H1 (cell line): ENCODE data around the gene CD247. TPM values are rescaled to one million over a fixed set of nuclear protein-coding genes. Genes with fewer than 3 reads are reported as not detected.

Experiments
- CTCF ChIA-PET: fragments of 300-600 bp; sonication (Branson Sonifier 250); formaldehyde crosslinking; loops from one replicate; lab custom pipeline; 2021; ENCODE audit not compliant: partially characterized antibody; lab: Charles Lee
- POLR2A ChIA-PET: fragments of 300-600 bp; sonication (Branson Sonifier 250); formaldehyde crosslinking; loops from one replicate; lab custom pipeline; 2021; ENCODE audit warnings: inconsistent platforms; ENCODE audit not compliant: partially characterized antibody; lab: Charles Lee
- DNase-seq, 2 experiments: peaks; one replicate each; pipeline versions ENCODE4 v3.0.0 to v3.0.0-alpha.2; 2010 to 2022; ENCODE audit warnings: low spot score in 2 of 2, low read depth in 1 of 2, mixed read lengths in 1 of 2
- FAIRE-seq: peaks from 2 replicates; lab custom pipeline; 2011; peaks lifted over from hg19 to GRCh38; lab: Jason Lieb, UNC
- H2AFZ ChIP-seq: 2 replicates; pipeline ENCODE4 v1.8.1; 2012; ENCODE audit warnings: low read length, inconsistent platforms
- H2AK5ac ChIP-seq: 2 replicates; pipeline ENCODE4 v1.6.1; 2013; ENCODE audit warnings: low read depth, low read length
- H2BK120ac ChIP-seq: replicated peaks from 2 replicates; pipeline ENCODE3; 2013; ENCODE audit warnings: low read depth, low read length, inconsistent platforms
- H2BK12ac ChIP-seq: 2 replicates; pipeline ENCODE4 v1.6.1; 2013; ENCODE audit warnings: low read depth, low read length
- H2BK15ac ChIP-seq: 2 replicates; pipeline ENCODE4 v1.6.1; 2013; ENCODE audit warnings: low read length
- H2BK20ac ChIP-seq: 2 replicates; pipeline ENCODE4 v1.6.1; 2013; ENCODE audit warnings: low read length
- H2BK5ac ChIP-seq: 2 replicates; pipeline ENCODE4 v1.6.1; 2013; ENCODE audit warnings: low read depth, low read length
- H3K14ac ChIP-seq: 2 replicates; pipeline ENCODE4 v1.6.1; 2013; ENCODE audit warnings: inconsistent platforms; ENCODE audit not compliant: insufficient read length
- H3K18ac ChIP-seq: 2 replicates; pipeline ENCODE4 v1.6.1; 2013; ENCODE audit warnings: low read length; ENCODE audit errors: extremely low read depth
- H3K23ac ChIP-seq: 2 replicates; pipeline ENCODE4 v1.6.1; 2013; ENCODE audit warnings: inconsistent platforms; ENCODE audit not compliant: insufficient read length
- H3K23me2 ChIP-seq: 2 replicates; pipeline ENCODE4 v1.6.1; 2013; ENCODE audit warnings: low read depth, low read length
- H3K27ac ChIP-seq: 2 replicates; pipeline ENCODE4 v1.6.1; 2011; ENCODE audit warnings: low read depth, low read length, inconsistent platforms
- H3K27me3 ChIP-seq, 4 experiments: replicated peaks in 1 of 4; 1 replicate in 1 of 4; 2 replicates in 3 of 4; pipeline versions ENCODE4 v1.6.1 to v1.8.1; 2011 to 2013; ENCODE audit warnings: low read length in 3 of 4, mild to moderate bottlenecking in 3 of 4, inconsistent platforms in 2 of 4, mixed read lengths in 2 of 4, moderate library complexity in 1 of 4; ENCODE audit not compliant: control insufficient read depth in 3 of 4, insufficient read depth in 3 of 4; ENCODE audit errors: extremely low read depth in 1 of 4
- H3K36me3 ChIP-seq, 4 experiments: 2 replicates each; pipeline versions ENCODE4 v1.6.1 to v1.8.1; 2011 to 2013; ENCODE audit warnings: mild to moderate bottlenecking in 4 of 4, low read length in 3 of 4, moderate library complexity in 2 of 4, control low read depth in 1 of 4, inconsistent platforms in 1 of 4; ENCODE audit not compliant: insufficient read depth in 4 of 4, control insufficient read depth in 2 of 4
- H3K4ac ChIP-seq: replicated peaks from 2 replicates; pipeline ENCODE3; 2013; ENCODE audit warnings: low read length, low read depth, mixed read lengths, inconsistent platforms; ENCODE audit not compliant: insufficient read length
- H3K4me1 ChIP-seq, 4 experiments: replicated peaks in 1 of 4; 1 replicate in 1 of 4; 2 replicates in 3 of 4; pipeline versions ENCODE4 v1.6.1 to v1.8.1; 2011 to 2013; ENCODE audit warnings: low read length in 3 of 4, inconsistent platforms in 2 of 4, mixed read lengths in 1 of 4; ENCODE audit not compliant: insufficient read depth in 4 of 4, control insufficient read depth in 3 of 4
- H3K4me2 ChIP-seq, 2 experiments: 2 replicates each; pipeline versions ENCODE4 v1.6.1 to v1.8.1; 2011 to 2013; ENCODE audit warnings: low read depth in 2 of 2, low read length in 2 of 2, control low read depth in 1 of 2, inconsistent platforms in 1 of 2, mild to moderate bottlenecking in 1 of 2; ENCODE audit not compliant: insufficient read depth in 1 of 2
- H3K4me3 ChIP-seq, 4 experiments: fragments of 200-600, 300-600 bp in 1 of 4; sonication (generic), shearing (Covaris generic), sonication (Bioruptor Twin) in 1 of 4; 2 replicates each; pipeline versions ENCODE4 v1.5.1 to v1.8.1; 2011 to 2016; ENCODE audit warnings: low read length in 4 of 4, low read depth in 3 of 4, control low read depth in 2 of 4, inconsistent platforms in 2 of 4, mild to moderate bottlenecking in 2 of 4, mixed read lengths in 1 of 4, moderate library complexity in 1 of 4; ENCODE audit not compliant: insufficient read depth in 2 of 4; ENCODE audit errors: extremely low read depth in 1 of 4
- H3K56ac ChIP-seq: replicated peaks from 2 replicates; pipeline ENCODE3; 2013; ENCODE audit warnings: low read depth, mild to moderate bottlenecking, mixed read lengths, low read length, inconsistent platforms; ENCODE audit not compliant: insufficient read length
- H3K79me1 ChIP-seq: 2 replicates; pipeline ENCODE4 v1.6.1; 2013; ENCODE audit warnings: low read depth, low read length, control low read depth
- H3K79me2 ChIP-seq, 2 experiments: 2 replicates each; pipeline versions ENCODE4 v1.6.1 to v1.8.1; 2012 to 2013; ENCODE audit warnings: low read length in 2 of 2, mild to moderate bottlenecking in 2 of 2, inconsistent platforms in 1 of 2; ENCODE audit not compliant: insufficient read depth in 2 of 2, control insufficient read depth in 1 of 2
- H3K9ac ChIP-seq, 4 experiments: replicated peaks in 1 of 4; 1 replicate in 1 of 4; 2 replicates in 3 of 4; pipeline versions ENCODE4 v1.6.1 to v1.8.1; 2011 to 2013; ENCODE audit warnings: low read depth in 3 of 4, low read length in 3 of 4, control low read depth in 2 of 4, mild to moderate bottlenecking in 2 of 4, moderate library complexity in 2 of 4, inconsistent platforms in 1 of 4; ENCODE audit errors: extremely low read depth in 1 of 4
- H3K9me3 ChIP-seq, 2 experiments: 2 replicates each; pipeline versions ENCODE4 v1.6.1 to v1.8.1; 2012 to 2013; ENCODE audit warnings: mild to moderate bottlenecking in 2 of 2, moderate library complexity in 2 of 2, control low read depth in 1 of 2, inconsistent platforms in 1 of 2, low read depth in 1 of 2, low read length in 1 of 2, mixed read lengths in 1 of 2; ENCODE audit not compliant: insufficient read depth in 2 of 2
- H4K20me1 ChIP-seq, 2 experiments: replicated peaks in 1 of 2; 2 replicates each; pipeline versions ENCODE3 to v1.8.1; 2011 to 2013; ENCODE audit warnings: inconsistent platforms in 2 of 2, low read length in 2 of 2, mild to moderate bottlenecking in 1 of 2; ENCODE audit not compliant: insufficient read depth in 2 of 2, control insufficient read depth in 1 of 2
- H4K5ac ChIP-seq: 2 replicates; pipeline ENCODE4 v1.6.1; 2013; ENCODE audit warnings: low read length, low read depth, mixed read lengths, inconsistent platforms; ENCODE audit not compliant: insufficient read length
- H4K8ac ChIP-seq: 2 replicates; pipeline ENCODE4 v1.8.0; 2013; ENCODE audit warnings: mild to moderate bottlenecking, moderate library complexity, low read length, inconsistent platforms; ENCODE audit not compliant: insufficient read depth; ENCODE audit errors: extremely low read depth
- H4K91ac ChIP-seq: replicated peaks from 2 replicates; pipeline ENCODE3; 2013; ENCODE audit warnings: low read length, mixed read lengths, inconsistent platforms; ENCODE audit not compliant: insufficient read length
- CBX8 ChIP-seq: fragments of 300-800, 300-1000 bp; sonication (generic); IDR thresholded peaks from 2 replicates; pipeline ENCODE4 v1.7.1; 2016; ENCODE audit warnings: low read depth, low read length, borderline replicate concordance
- YY1 ChIP-seq: IDR thresholded peaks from 2 replicates; pipeline ENCODE4 v1.6.1; 2011; ENCODE audit warnings: low read depth, mild to moderate bottlenecking, low read length
- WGBS, 2 experiments: shearing (Covaris generic) in 1 of 2; methylation state at CpG; one replicate each; pipeline versions ENCODE4 v1.1.6 to v1.1.7; 2013 to 2015; ENCODE audit warnings: low lambda C conversion rate in 2 of 2, mixed read lengths in 2 of 2, inconsistent platforms in 1 of 2, low coverage in 1 of 2, missing lambda C conversion rate in 1 of 2; ENCODE audit not compliant: insufficient replicate concordance in 2 of 2, insufficient coverage in 1 of 2, insufficient read length in 1 of 2; ENCODE audit errors: extremely low coverage in 1 of 2, missing lambda C conversion rate in 1 of 2; 5-methylcytosine and 5-hydroxymethylcytosine counted together
- polyA plus RNA-seq, 7 experiments: library from polyadenylated mRNA; depleted of rRNA in 3 of 7; stranded (reverse) in 5 of 7; unstranded in 2 of 7; fragments of >200 nt in 5 of 7; fragments of 200-250 nt in 2 of 7; gene quantifications; 1 replicate in 5 of 7; 2 replicates in 1 of 7; 4 replicates in 1 of 7; pipeline versions ENCODE4 v1.2.1 to v1.2.3, GENCODE V29; 2011 to 2013; ENCODE audit warnings: missing spikeins in 2 of 7, mixed read lengths in 2 of 7
- total RNA-seq: library from RNA; stranded (reverse); fragmentation: NEBNext Ultra II Directional; extraction: Animal tissue kit (Norgen Biotek cat#: 25700); gene quantifications from 2 replicates; pipeline ENCODE4 v1.2.1, GENCODE V29; 2021
- TF ChIP-seq, protein P1 (sequence below): IDR thresholded peaks from 2 replicates; pipeline ENCODE4 v1.6.1; 2012; ENCODE audit warnings: inconsistent platforms

The CD247 gene
- total and polyA plus RNA-seq, 2 of the 8 experiments (the other 6 are each of a cell fraction or from before 2014, with no cell fraction given) = 2.0 to 2.2 TPM

DNA sequence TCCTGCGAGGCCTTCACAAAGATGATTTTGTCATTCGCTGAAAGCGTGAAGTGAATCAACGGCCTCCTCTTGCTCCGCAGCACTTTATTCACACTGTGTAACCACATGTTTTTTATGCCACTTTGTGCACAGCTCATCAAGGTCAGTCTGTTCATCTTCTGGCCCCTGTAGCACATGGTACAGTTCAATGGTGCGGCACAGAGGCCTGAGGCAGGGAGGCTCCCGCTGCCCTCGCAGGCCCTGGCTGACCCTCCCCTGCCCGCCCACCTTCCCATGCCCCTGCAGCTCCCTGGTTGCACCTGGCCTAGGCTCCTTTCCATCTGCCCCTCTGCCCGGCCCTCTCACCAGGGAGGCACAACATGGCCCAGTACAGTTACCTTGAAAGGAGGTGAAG is 87.5 kb downstream of the CD247 start:
- Histone ChIP-seq H4K91ac (peak overlapping the region; percentile 4), H3K4me3 (no peak overlapping the region), H3K4me2 (peak overlapping the region; percentile 40 to 41), H2BK20ac (peak overlapping the region; percentile 17), H3K9ac (no peak overlapping the region), H3K79me1 (no peaks in the 10 kb centered on the region), H3K27me3 (peaks cover 0 to 3% (median 0%) of the 10 kb centered on the region in 4 experiments; a peak in 1 of 7 replicates), H3K23me2 (no peaks in the 10 kb centered on the region), H3K9me3 (no peaks in the 10 kb centered on the region), H3K36me3 (no peaks in the 10 kb centered on the region), H3K14ac (no peak overlapping the region), H4K8ac (no peak overlapping the region), H4K5ac (no peak overlapping the region), H3K18ac (peak overlapping the region; percentile 51), H2BK15ac (0 out of 2 replicates have a peak overlapping the region, but pooled peaks have one; percentile 33), H3K56ac (no peak overlapping the region), H2AFZ (no peak overlapping the region), H3K79me2 (no peaks in the 10 kb centered on the region), H3K4ac (no peak overlapping the region), H2BK5ac (peak overlapping the region; percentile 94), H3K4me1 (peaks cover 20 to 43% (median 24%) of the 10 kb centered on the region in 4 experiments), H2BK12ac (peak overlapping the region; percentile 97), H3K27ac (no peak overlapping the region), H3K23ac (no peak overlapping the region), H4K20me1 (no peaks in the 10 kb centered on the region), H2AK5ac (peak overlapping the region; percentile 20; the same call in 1 of the 2 replicates), H2BK120ac (no peak overlapping the region)
- peak in 1 of 2 experiments; percentile 63 for DNase-seq
- CTCF ChIA-PET = interaction anchor here (0.6 to 5.5 kb wide), 9 partner anchors 11 to 257 kb away, joined by 3 to 64 read pairs (median 3); no protein-coding TSS in a partner anchor
- WGBS, 2 experiments = 59% methylated on average over 8 of the region's 10 CpGs; no CpG with 5 or more reads in 1 of the 2 experiments
- POLR2A ChIA-PET = interaction anchor here (0.8 to 2.1 kb wide), 5 partner anchors 8 to 370 kb away, joined by 3 to 8 read pairs (median 4); partner anchors contain the start of gene POU2F1
- TF ChIP-seq CBX8 (no peak), YY1 (no peak)
- TF ChIP-seq, protein P1, sequence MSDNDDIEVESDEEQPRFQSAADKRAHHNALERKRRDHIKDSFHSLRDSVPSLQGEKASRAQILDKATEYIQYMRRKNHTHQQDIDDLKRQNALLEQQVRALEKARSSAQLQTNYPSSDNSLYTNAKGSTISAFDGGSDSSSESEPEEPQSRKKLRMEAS = peak; percentile 23; the same call in 1 of the 2 replicates
- no peak for FAIRE-seq
